HepG2 (cell line): ENCODE data around the gene CD7. TPM values are rescaled to one million over a fixed set of nuclear protein-coding genes. Genes with fewer than 3 reads are reported as not detected.

Source experiments
- ARNTL ChIP-seq: sonication (generic); formaldehyde crosslinking; IDR thresholded peaks from 2 replicates; pipeline ENCODE4 v1.4.0; 2020; ENCODE audit warnings: mild to moderate bottlenecking, missing genetic modification reagents
- DR1 ChIP-seq: sonication (generic); formaldehyde crosslinking; IDR thresholded peaks from 2 replicates; pipeline ENCODE4 v1.8.0; 2021; ENCODE audit warnings: mild to moderate bottlenecking, missing genetic modification reagents, inconsistent platforms
- EEA1 ChIP-seq: sonication (generic); formaldehyde crosslinking; IDR thresholded peaks from 2 replicates; pipeline ENCODE4 v1.5.1; 2020; ENCODE audit warnings: mild to moderate bottlenecking, missing genetic modification reagents, borderline replicate concordance
- KLF6 ChIP-seq: IDR thresholded peaks from 2 replicates; pipeline ENCODE4 v1.8.0; 2016; ENCODE audit warnings: missing biosample characterization, missing genetic modification reagents
- MIER3 ChIP-seq: IDR thresholded peaks from 2 replicates; pipeline ENCODE4 v1.6.1; 2016; ENCODE audit warnings: missing compliant biosample characterization, borderline replicate concordance
- PAF1 ChIP-seq: IDR thresholded peaks from 2 replicates; pipeline ENCODE4 v1.6.1; 2016; ENCODE audit warnings: missing genetic modification reagents, missing compliant biosample characterization
- RBAK ChIP-seq: sonication (generic); formaldehyde crosslinking; IDR thresholded peaks from 2 replicates; pipeline ENCODE4 v1.5.1; 2020; ENCODE audit warnings: mild to moderate bottlenecking, missing genetic modification reagents
- RXRB ChIP-seq: IDR thresholded peaks from 2 replicates; pipeline ENCODE4 v1.6.1; 2016; ENCODE audit warnings: borderline replicate concordance, missing genetic modification reagents, missing compliant biosample characterization
- SMAD9 ChIP-seq: sonication (generic); formaldehyde crosslinking; IDR thresholded peaks from 2 replicates; pipeline ENCODE4 v1.5.1; 2020; ENCODE audit warnings: mild to moderate bottlenecking, missing genetic modification reagents
- TBL1XR1 ChIP-seq: fragments of 150-350 bp; IDR thresholded peaks from 2 replicates; pipeline ENCODE4 v1.6.1; 2014; ENCODE audit warnings: borderline replicate concordance, low read length; ENCODE audit not compliant: partially characterized antibody
- THAP7 ChIP-seq: sonication (generic); formaldehyde crosslinking; IDR thresholded peaks from 2 replicates; pipeline ENCODE4 v1.8.1; 2023; ENCODE audit warnings: mild to moderate bottlenecking, missing genetic modification reagents
- UBTF ChIP-seq: sonication (generic); formaldehyde crosslinking; IDR thresholded peaks from 2 replicates; pipeline ENCODE4 v1.4.0; 2020; ENCODE audit warnings: mild to moderate bottlenecking, missing genetic modification reagents
- YY1 ChIP-seq: IDR thresholded peaks from 2 replicates; pipeline ENCODE4 v1.6.1; 2011; ENCODE audit warnings: low read length, low read depth, moderate library complexity, mild to moderate bottlenecking; ENCODE audit not compliant: insufficient read depth, insufficient replicate concordance
- ZBTB3 ChIP-seq: sonication (generic); formaldehyde crosslinking; IDR thresholded peaks from 2 replicates; pipeline ENCODE4 v1.4.0; 2020; ENCODE audit warnings: low read depth, mild to moderate bottlenecking, moderate library complexity, missing genetic modification reagents, borderline replicate concordance
- ZBTB38 ChIP-seq: sonication (generic); formaldehyde crosslinking; IDR thresholded peaks from 2 replicates; pipeline ENCODE4 v1.5.1; 2020; ENCODE audit warnings: mild to moderate bottlenecking, missing genetic modification reagents
- ZBTB49 ChIP-seq: sonication (generic); formaldehyde crosslinking; IDR thresholded peaks from 2 replicates; pipeline ENCODE4 v1.4.0; 2020; ENCODE audit warnings: missing genetic modification reagents, borderline replicate concordance
- ZNF280D ChIP-seq: sonication (generic); formaldehyde crosslinking; IDR thresholded peaks from 2 replicates; pipeline ENCODE4 v1.5.1; 2020; ENCODE audit warnings: mild to moderate bottlenecking, missing genetic modification reagents
- ZNF30 ChIP-seq: sonication (generic); formaldehyde crosslinking; IDR thresholded peaks from 2 replicates; pipeline ENCODE4 v1.5.0; 2020; ENCODE audit warnings: mild to moderate bottlenecking, missing genetic modification reagents
- ZNF317 ChIP-seq: sonication (generic); formaldehyde crosslinking; IDR thresholded peaks from 2 replicates; pipeline ENCODE4 v1.5.0; 2020; ENCODE audit warnings: mild to moderate bottlenecking, missing genetic modification reagents
- ZNF580 ChIP-seq: IDR thresholded peaks from 2 replicates; pipeline ENCODE4 v1.6.1; 2016; ENCODE audit warnings: low read depth, borderline replicate concordance
- polyA plus RNA-seq, 8 experiments: library from polyadenylated mRNA; depleted of rRNA in 3 of 8; stranded (reverse) in 7 of 8; unstranded in 1 of 8; fragments of >200 nt; fragmentation: Illumina TruSeq in 4 of 8; extraction: Trizol in 4 of 8; gene quantifications; 2 replicates each; pipeline versions ENCODE4 v1.2.1 to v1.2.3, GENCODE V29; 2011 to 2016; ENCODE audit warnings: low read depth in 4 of 8, missing spikeins in 1 of 8, mixed read lengths in 1 of 8; ENCODE audit not compliant: insufficient read depth in 1 of 8
- total RNA-seq, 5 experiments: library from RNA; depleted of rRNA; stranded (reverse); fragments of >200 nt; fragmentation: Illumina TruSeq; extraction: Trizol; gene quantifications; 2 replicates each; pipeline ENCODE4 v1.2.3, GENCODE V29; 2016; ENCODE audit warnings: low read depth in 1 of 5

The CD7 gene
- total and polyA plus RNA-seq, 2 of the 13 experiments (the other 11 are each of a cell fraction or from before 2014, with no cell fraction given), result 67.6 to 76.4 TPM

- 0 out of 2 replicates have a peak, but pooled peaks have one; percentile 15 for TF ChIP-seq UBTF (CRISPR knock-in tag)
- TF ChIP-seq ZBTB49 (CRISPR knock-in tag), result no peak
- peak; percentile 85; the same call in 1 of the 2 replicates for TF ChIP-seq ZBTB38
- TF ChIP-seq ZNF580 (CRISPR knock-in tag), result 0 out of 2 replicates have a peak, but pooled peaks have one; percentile 31
- no peak for TF ChIP-seq RBAK
- peak; percentile 4; the same call in 1 of the 2 replicates for TF ChIP-seq RXRB
- TF ChIP-seq KLF6 (CRISPR knock-in tag), result 0 out of 2 replicates have a peak, but pooled peaks have one; percentile 32
- no peak for TF ChIP-seq ZNF280D (CRISPR knock-in tag)
- no peak for TF ChIP-seq ZNF317 (CRISPR knock-in tag)
- TF ChIP-seq PAF1 (CRISPR knock-in tag), result 0 out of 2 replicates have a peak, but pooled peaks have one; percentile 18
- no peak for TF ChIP-seq TBL1XR1
- TF ChIP-seq SMAD9, result no peak
- TF ChIP-seq THAP7 (CRISPR knock-in tag), result no peak
- no peak for TF ChIP-seq ARNTL (CRISPR knock-in tag)
- TF ChIP-seq YY1, result no peak
- no peak for TF ChIP-seq MIER3
- no peak for TF ChIP-seq ZBTB3
- no peak for TF ChIP-seq ZNF30 (CRISPR knock-in tag)
- no peak for TF ChIP-seq EEA1 (CRISPR knock-in tag)
- no peak for TF ChIP-seq DR1
Observed at GRCh38 chr17:82342361-82343079, 25.1 kb upstream of the CD7 start (continued).
